ENCODE data around the gene U2SURP. TPM values are rescaled to one million over a fixed set of nuclear protein-coding genes. Genes with fewer than 3 reads are reported as not detected.
"Not testable (repeated sequence)": the region's sequence is repeated elsewhere in the genome, so short reads cannot be mapped to it uniquely, and the experiment has no call there.

The U2SURP gene
- total RNA-seq, 2 experiments from 2014 or later = 134 to 147 TPM

DNA sequence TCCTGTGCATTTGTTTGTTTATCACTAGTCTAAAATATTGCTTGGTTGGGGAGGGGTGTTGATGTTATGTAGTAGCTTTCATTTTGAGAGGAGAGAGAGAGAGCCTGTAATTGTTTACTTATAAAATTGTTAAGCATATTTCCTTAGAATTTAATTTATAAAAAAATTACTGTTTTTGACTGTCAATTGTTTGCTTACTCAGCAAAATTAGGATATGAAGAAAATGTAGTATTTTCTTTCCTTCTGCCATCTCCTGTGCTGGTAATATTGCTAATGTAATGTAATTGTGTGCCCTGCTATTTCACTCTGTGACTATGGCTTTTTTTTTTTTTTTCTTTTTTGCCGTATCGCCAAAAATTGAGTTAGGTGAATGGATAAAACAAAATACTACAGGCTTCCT, 3.5 kb downstream of the U2SURP start:
- peaks cover 29% of the 10 kb centered on the region for H3K4me1 Mint-ChIP-seq
- POLR2A ChIA-PET = no interaction called here
- no peak overlapping the region for H3K27ac Mint-ChIP-seq

DNA sequence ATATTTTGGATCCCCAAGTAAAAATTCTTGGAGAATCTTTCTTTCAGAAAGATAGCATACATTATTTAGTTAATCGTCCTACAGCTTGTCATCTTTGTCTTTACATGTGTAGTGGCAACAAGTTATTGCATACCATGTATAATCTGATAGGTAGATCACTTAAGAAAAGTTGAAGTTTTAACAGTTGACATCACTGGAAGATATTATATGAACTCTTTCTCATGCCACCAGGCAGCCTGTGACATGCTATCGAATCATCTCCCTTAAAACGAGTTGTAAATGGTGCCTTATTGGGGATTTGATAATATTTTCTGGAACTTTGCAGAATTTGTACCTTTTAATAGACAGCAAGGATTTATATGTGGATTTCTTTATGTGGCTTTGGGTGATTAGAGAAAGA, 8.7 kb downstream of the U2SURP start:
- POLR2A ChIA-PET = interaction anchor here (0.6 to 3.6 kb wide), 2 partner anchors 8 to 14 kb away, joined by 6 to 17 read pairs; partner anchors contain the start of gene U2SURP
- no peak for ATAC-seq (ENCODE audit: low read depth)
- no peak overlapping the region for H3K27ac Mint-ChIP-seq

More for the DNA sequence above, 3.5 kb downstream of the U2SURP start:
- Mint-ChIP-seq H3K27me3 (no peaks in the 10 kb centered on the region), H3K4me3 (peak overlapping the region; percentile 1), H3K36me3 (peaks cover 3% of the 10 kb centered on the region), H3K9me3 (no peaks in the 10 kb centered on the region)
- DNase-seq (no peak), ATAC-seq (ENCODE audit: low read depth) (no peak)

DNA sequence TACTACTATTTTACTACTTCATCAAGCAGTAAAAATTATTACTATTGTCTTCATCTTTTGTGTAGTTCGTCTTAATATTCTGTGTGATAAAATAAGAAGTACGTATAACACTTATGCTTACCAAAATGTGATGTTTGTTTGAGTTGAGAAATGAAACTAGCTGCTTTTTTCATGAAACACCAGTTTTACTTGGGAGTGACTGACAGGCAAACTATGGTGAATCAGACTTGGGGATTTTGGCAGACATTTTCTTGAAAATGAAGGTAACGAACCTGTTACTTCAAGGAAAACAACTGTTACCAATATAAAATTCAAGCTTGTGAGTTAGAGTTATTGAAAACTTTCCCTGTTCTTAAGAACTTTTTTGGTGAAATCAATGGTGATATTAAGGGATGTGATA, 10.3 kb downstream of the U2SURP start:
- Mint-ChIP-seq H3K27me3 (no peaks in the 10 kb centered on the region), H3K36me3 (peaks cover 6% of the 10 kb centered on the region), H3K4me1 (peaks cover 17% of the 10 kb centered on the region), H3K9me3 (no peaks in the 10 kb centered on the region), H3K27ac (no peak overlapping the region), H3K4me3 (no peak overlapping the region)
- ATAC-seq (ENCODE audit: low read depth) = no peak
- no peak for DNase-seq
- POLR2A ChIA-PET = interaction anchor here (3.6 kb wide), 1 partner anchor 10 kb away, joined by 17 read pairs; the partner anchor contains the start of gene U2SURP

More for the DNA sequence above, 8.7 kb downstream of the U2SURP start:
- DNase-seq = no peak
- no peak overlapping the region for H3K4me3 Mint-ChIP-seq
- peaks cover 7% of the 10 kb centered on the region for H3K36me3 Mint-ChIP-seq
- H3K9me3 Mint-ChIP-seq = no peaks in the 10 kb centered on the region
- H3K4me1 Mint-ChIP-seq = peaks cover 25% of the 10 kb centered on the region
- no peaks in the 10 kb centered on the region for H3K27me3 Mint-ChIP-seq

DNA sequence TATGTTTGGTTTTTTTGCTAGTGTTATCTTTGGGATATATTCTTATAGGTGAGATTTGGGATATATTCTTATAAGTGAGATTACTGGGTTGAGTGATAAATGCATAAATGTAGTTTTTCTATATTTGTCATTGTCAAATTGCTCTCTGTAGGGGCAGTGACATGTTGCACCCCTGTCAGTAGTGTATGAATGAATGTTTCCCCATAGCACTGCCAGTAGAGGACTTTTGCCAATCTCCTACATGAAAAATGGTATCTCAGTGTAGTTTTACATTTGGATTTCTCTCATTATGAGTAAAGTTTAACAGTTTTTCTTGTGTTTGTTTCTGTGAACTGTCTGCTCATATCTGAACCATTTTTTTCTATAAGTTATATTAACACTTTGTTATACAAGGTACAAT, 13.6 kb downstream of the U2SURP start:
- DNase-seq (no peak), ATAC-seq (ENCODE audit: low read depth) (no peak)
- Mint-ChIP-seq H3K4me3 (no peak overlapping the region), H3K36me3 (peaks cover 18% of the 10 kb centered on the region), H3K27me3 (no peaks in the 10 kb centered on the region), H3K27ac (no peak overlapping the region), H3K9me3 (no peaks in the 10 kb centered on the region), H3K4me1 (peaks cover 15% of the 10 kb centered on the region)
- POLR2A ChIA-PET = no interaction called here

DNA sequence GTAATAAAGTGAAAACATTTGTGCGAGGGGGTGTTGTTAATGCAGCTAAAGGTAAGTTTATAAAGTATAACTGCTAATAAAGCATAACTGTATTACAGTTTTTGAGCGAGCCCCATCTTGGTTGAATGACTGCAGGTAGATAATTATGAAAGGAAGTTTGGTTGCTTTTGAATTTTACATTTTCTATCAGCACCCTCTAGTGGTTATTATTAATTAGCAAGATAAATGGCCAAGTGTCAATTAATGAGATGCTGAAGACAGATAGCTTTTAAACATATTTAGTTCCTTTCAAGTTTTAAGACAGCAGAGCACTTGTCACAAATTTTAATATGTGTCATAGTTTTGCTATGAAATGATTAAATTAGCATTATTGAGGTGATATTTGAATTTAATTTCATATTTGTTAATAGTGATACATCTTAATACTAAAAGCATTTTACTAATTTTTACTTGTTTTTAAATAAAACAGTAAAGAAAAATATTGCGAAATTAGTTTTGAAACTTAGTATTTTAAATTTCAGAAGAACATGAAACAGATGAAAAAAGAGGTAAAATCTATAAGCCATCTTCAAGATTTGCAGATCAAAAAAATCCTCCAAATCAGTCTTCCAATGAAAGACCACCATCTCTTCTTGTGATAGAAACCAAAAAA, 15.1 kb downstream of the U2SURP start:
- H3K4me1 Mint-ChIP-seq = peaks cover 10% of the 10 kb centered on the region
- no peak overlapping the region for H3K4me3 Mint-ChIP-seq
- no peaks in the 10 kb centered on the region for H3K27me3 Mint-ChIP-seq
- H3K9me3 Mint-ChIP-seq = no peaks in the 10 kb centered on the region
- DNase-seq (no peak), ATAC-seq (ENCODE audit: low read depth) (no peak)
- H3K27ac Mint-ChIP-seq = no peak overlapping the region
- POLR2A ChIA-PET = no interaction called here
- H3K36me3 Mint-ChIP-seq = peaks cover 25% of the 10 kb centered on the region

DNA sequence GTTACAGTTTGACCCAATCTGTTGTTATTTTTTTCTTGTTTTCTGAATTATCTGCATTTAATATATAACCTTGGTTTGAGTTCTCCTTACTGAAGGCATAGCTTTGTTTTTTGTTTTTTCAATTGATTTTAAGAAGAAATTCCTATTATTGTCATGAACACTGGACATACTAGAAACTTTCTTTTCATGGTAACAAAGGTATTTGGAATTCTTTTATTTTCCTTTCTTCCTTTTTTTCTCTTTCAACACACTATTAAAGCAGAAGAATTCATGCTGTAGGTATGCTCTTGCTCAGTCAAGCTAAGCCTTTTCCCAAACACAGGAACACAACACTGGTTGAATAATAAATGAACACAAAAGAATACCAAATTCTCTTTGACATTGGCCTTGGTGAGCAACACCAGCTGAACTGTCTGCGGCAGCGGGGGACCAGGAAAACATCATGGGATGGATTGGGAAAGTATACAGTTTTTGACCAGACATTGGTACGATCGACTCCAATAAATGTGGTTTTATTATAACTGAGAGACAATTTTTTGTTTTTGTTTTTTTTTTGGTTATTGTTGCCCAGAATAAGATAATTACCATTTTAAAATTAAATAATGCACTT, 23.1 kb downstream of the U2SURP start:
- Mint-ChIP-seq H3K36me3 (peaks cover 36% of the 10 kb centered on the region), H3K27ac (no peak overlapping the region), H3K4me3 (no peak overlapping the region), H3K9me3 (no peaks in the 10 kb centered on the region), H3K27me3 (no peaks in the 10 kb centered on the region), H3K4me1 (no peaks in the 10 kb centered on the region)
- ATAC-seq (ENCODE audit: low read depth) (no peak), DNase-seq (no peak)
- POLR2A ChIA-PET = no interaction called here

DNA sequence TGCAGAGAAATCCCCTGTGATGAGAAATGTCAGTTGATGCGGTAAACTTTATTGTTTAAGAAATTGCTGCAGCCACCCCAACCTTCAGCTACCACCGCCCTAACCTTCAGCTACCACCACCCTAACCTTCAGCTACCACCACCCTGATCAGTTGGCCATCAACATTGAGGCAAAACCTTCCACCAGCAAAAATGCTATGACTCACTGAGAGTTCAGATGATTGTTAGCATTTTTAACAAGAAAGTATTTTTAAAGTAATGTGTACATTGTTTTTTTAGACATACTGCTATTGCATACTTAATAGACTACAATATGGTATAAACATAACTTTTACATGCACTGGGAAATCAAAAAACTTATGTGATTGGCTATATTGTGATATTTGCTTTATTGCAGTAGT, 30.0 kb downstream of the U2SURP start:
- DNase-seq (no peak), ATAC-seq (ENCODE audit: low read depth) (no peak)
- Mint-ChIP-seq H3K36me3 (peaks cover 37% of the 10 kb centered on the region), H3K27ac (no peak overlapping the region), H3K4me3 (no peak overlapping the region), H3K27me3 (no peaks in the 10 kb centered on the region), H3K9me3 (no peaks in the 10 kb centered on the region), H3K4me1 (peaks cover 6% of the 10 kb centered on the region)
- POLR2A ChIA-PET = interaction anchor here (0.7 kb wide), 1 partner anchor 64 kb away, joined by 3 read pairs; no protein-coding TSS in a partner anchor

DNA sequence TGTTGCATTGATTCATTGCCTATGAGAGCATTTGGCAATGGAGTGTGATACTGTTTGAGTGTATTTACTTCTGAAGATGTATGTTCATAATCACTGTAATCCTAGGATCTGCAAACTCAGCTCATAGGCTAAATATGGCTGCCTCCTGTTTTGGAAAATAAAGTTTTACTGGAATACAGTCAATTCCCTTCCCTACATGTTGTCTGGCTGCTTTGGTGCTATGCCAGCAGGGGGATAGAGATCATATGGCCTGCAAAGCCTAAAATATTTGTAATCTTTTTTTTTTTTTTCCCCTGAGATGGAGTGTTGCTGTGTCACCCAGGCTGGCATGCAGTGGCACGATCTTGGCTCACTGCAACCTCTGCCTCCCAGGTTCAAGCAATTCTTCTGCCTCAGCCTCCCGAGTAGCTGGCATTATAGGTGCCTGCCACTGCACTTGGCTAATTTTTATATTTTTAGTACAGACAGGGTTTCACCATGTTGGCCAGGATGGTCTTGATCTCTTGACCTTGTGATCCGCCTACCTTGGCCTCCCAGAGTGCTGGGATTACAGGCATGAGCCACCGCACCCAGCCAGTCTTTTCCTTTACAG, 30.5 kb downstream of the U2SURP start:
- not testable (repeated sequence) for H3K27me3 Mint-ChIP-seq; ATAC-seq (ENCODE audit: low read depth); H3K4me1 Mint-ChIP-seq; DNase-seq; H3K27ac Mint-ChIP-seq; H3K4me3 Mint-ChIP-seq; H3K9me3 Mint-ChIP-seq
- POLR2A ChIA-PET = interaction anchor here (0.7 kb wide), 1 partner anchor 63 kb away, joined by 3 read pairs; no protein-coding TSS in a partner anchor
- peaks cover 40% of the 10 kb centered on the region for H3K36me3 Mint-ChIP-seq

DNA sequence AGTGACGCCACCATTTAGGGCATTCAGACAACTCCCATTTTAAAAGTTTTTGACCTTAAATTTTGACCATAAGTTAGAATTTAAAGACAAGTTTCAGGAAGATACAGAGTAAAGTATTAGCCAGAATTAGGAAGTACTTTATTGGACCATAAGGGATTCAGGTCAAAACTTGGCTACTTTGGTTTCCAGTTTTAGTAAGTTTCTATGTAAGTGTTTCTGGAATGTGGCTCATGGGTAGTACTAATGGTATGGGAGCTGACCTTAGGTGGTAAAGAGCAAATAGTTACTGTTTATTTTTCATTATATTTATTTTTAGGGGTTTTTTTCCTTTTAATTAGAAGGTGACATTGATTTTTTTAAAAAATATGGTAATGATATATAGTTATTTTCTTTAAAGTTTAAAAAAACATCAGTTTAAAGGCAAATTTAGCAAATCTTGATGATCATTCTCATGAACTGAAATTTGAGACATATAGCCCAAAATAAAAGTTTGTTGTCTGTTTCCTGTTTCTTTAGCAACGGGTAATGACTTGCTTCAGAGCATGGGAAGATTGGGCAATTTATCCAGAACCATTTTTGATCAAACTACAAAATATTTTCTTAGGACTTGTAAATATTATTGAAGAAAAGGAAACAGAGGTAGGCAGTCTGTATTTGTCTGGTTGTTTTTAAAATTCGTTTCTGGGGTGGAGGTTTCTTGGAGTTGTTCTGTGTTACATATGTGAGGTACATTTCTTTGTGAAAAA, 34.3 kb downstream of the U2SURP start:
- Mint-ChIP-seq H3K4me3 (no peak overlapping the region), H3K36me3 (peaks cover 25% of the 10 kb centered on the region), H3K9me3 (no peaks in the 10 kb centered on the region), H3K4me1 (peaks cover 9% of the 10 kb centered on the region), H3K27me3 (no peaks in the 10 kb centered on the region), H3K27ac (no peak overlapping the region)
- DNase-seq = no peak
- POLR2A ChIA-PET = no interaction called here
- ATAC-seq (ENCODE audit: low read depth) = no peak

DNA sequence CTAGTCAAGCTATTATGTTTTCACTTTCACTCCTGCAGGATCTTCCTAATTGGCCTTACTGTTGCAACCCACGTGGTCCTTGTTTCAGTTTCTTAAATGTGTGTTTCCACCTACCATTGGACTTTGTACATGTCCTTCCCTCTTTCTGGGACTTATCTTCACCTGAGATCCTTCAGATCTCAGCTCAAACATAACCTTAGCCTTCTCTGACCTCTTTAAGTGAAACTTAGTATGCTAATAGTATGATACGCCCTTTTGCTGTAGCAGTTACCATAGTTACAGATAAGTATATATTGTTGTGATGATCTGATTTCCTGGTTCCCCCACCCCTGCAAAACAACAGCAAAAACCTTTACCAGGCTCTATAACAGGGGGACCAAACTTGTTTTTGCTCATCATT, 35.2 kb downstream of the U2SURP start:
- ATAC-seq (ENCODE audit: low read depth) (peak; percentile 36), DNase-seq (no peak)
- H3K27me3 Mint-ChIP-seq = no peaks in the 10 kb centered on the region
- no peak overlapping the region for H3K4me3 Mint-ChIP-seq
- POLR2A ChIA-PET = interaction anchor here (0.6 kb wide), 1 partner anchor 16 kb away, joined by 3 read pairs; no protein-coding TSS in a partner anchor
- peaks cover 9% of the 10 kb centered on the region for H3K4me1 Mint-ChIP-seq
- H3K27ac Mint-ChIP-seq = peak overlapping the region; percentile 6
- H3K36me3 Mint-ChIP-seq = peaks cover 23% of the 10 kb centered on the region
- no peaks in the 10 kb centered on the region for H3K9me3 Mint-ChIP-seq

DNA sequence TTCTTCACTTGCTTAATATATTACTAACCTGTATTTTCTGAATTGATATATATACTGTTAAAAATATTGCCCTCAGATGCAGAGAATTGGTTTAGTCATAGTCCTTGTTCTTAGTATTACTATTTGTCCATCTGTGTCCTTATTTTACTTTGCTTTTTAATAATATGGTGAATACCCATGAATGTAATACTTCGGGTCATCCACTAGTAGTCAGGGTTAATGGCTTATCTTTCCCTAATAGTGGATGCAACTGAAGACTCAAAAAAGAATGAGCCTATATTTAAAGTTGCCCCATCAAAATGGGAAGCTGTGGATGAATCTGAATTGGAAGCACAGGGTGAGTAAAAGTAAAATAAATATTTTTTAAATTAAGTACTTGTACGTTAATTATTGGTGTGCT, 36.5 kb downstream of the U2SURP start:
- Mint-ChIP-seq H3K9me3 (no peaks in the 10 kb centered on the region), H3K36me3 (peaks cover 21% of the 10 kb centered on the region), H3K27ac (no peak overlapping the region), H3K27me3 (no peaks in the 10 kb centered on the region), H3K4me3 (no peak overlapping the region), H3K4me1 (peaks cover 9% of the 10 kb centered on the region)
- DNase-seq (no peak), ATAC-seq (ENCODE audit: low read depth) (no peak)
- POLR2A ChIA-PET = no interaction called here

DNA sequence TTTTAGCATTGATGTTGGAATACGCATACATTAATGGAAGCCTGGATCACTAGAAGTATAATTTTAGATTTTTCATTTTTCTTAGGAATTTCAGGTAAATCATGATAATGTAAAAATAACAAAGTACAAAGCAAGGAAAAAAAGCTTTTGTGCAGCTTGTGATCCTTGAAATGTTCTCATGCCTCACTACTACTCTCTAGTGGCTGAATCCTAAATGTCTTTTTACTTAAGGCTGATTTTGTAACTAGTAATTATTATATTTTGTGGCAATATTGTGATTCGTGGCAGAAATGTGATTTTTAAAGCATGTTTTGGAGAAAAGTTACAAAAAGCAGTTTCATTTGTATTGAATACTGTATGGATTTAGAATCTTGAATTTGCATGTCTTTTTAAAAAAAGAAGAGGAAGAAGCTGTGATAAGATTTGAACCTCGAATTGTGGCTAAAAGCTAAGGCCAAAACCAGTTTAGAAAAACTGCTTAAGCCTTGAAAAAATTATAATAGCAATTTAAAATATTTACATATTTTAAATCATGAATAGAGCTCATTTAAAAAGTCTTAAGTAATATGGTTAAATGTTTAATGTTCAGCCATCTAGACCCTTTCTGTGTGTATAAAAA, 39.0 kb downstream of the U2SURP start:
- H3K4me1 Mint-ChIP-seq = peaks cover 8% of the 10 kb centered on the region
- no peak overlapping the region for H3K4me3 Mint-ChIP-seq
- H3K9me3 Mint-ChIP-seq = no peaks in the 10 kb centered on the region
- no peaks in the 10 kb centered on the region for H3K27me3 Mint-ChIP-seq
- DNase-seq (no peak), ATAC-seq (ENCODE audit: low read depth) (no peak)
- peaks cover 32% of the 10 kb centered on the region for H3K36me3 Mint-ChIP-seq
- H3K27ac Mint-ChIP-seq = no peak overlapping the region
- POLR2A ChIA-PET = no interaction called here

DNA sequence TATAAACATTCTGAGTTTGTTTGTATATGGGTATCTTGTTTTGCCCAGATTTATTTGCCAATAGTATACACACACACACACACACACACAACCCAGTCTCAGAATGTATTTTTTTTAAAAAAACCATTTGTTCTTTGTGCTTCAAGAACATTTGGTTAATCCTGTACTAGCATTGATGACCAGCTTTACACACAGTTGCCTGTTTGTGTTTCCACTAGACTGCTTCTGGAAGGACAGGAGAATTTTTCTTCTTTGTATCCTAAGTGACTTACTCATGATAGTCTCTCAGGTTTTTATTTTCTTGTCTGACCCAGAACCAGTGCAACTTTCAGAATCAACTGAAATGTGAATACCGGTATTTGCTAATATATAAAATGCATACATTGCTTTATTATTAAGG, 40.5 kb downstream of the U2SURP start:
- Mint-ChIP-seq H3K36me3 (peaks cover 28% of the 10 kb centered on the region), H3K9me3 (no peaks in the 10 kb centered on the region), H3K4me1 (no peaks in the 10 kb centered on the region), H3K4me3 (no peak overlapping the region), H3K27me3 (no peaks in the 10 kb centered on the region), H3K27ac (no peak overlapping the region)
- POLR2A ChIA-PET = interaction anchor here (0.6 kb wide), 1 partner anchor 10 kb away, joined by 3 read pairs; no protein-coding TSS in a partner anchor
- ATAC-seq (ENCODE audit: low read depth) (no peak), DNase-seq (no peak)
